Epithelial cell of esophagus (primary cell): Measurements from ENCODE around the gene NDUFS1.
"Not testable (repeated sequence)": the region's sequence is repeated elsewhere in the genome, so short reads cannot be mapped to it uniquely, and the experiment has no call there.

Source experiments
- DNase-seq: peaks from one replicate; pipeline ENCODE4 v3.0.0; 2010; ENCODE audit warnings: low read depth
- H3K4me3 ChIP-seq: 2 replicates; pipeline ENCODE4 v1.5.1; 2011; ENCODE audit warnings: mild to moderate bottlenecking, low read length, control low read depth
- CTCF ChIP-seq: IDR thresholded peaks from 2 replicates; pipeline ENCODE4 v1.5.1; 2011; ENCODE audit warnings: low read depth, mild to moderate bottlenecking, low read length, control low read depth, inconsistent platforms; ENCODE audit not compliant: insufficient read depth; ENCODE audit errors: missing control alignments

Gene NDUFS1

GRCh38 chr2:206115026-206115578, 44.1 kb downstream of the NDUFS1 start:
- peak; percentile 32 for DNase-seq
- TF ChIP-seq CTCF, result no peak
- H3K4me3 ChIP-seq, result no peak overlapping the region

GRCh38 chr2:206112846-206113547, 46.2 kb downstream of the NDUFS1 start:
- no peak for TF ChIP-seq CTCF
- DNase-seq, result peak; percentile 26
- no peak overlapping the region for H3K4me3 ChIP-seq

DNA sequence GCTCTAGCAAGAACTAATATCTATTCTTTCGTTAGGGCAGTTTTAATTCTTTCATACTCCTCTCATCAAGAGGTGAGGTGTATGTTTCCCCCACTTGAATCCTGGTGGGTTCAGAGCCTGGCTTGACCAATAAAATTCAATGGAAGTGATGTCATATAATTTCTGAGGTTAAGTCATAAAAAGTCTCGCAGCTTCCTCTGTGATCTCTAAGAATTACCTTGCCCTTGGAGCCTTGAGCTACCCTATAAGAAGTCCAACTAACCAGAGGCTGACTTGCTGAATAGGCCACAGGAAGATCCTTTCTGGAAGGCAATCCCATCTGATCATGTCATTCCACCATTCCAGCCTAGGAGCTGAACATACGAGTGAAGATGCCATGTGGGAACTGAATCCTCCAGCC, 47.1 kb downstream of the NDUFS1 start:
- no peak for TF ChIP-seq CTCF
- peak; percentile 3 for DNase-seq
- H3K4me3 ChIP-seq, result no peak overlapping the region

GRCh38 chr2:206108713-206109112, 50.5 kb downstream of the NDUFS1 start:
- no peak for TF ChIP-seq CTCF
- no peak for DNase-seq
- H3K4me3 ChIP-seq, result no peak overlapping the region

- no peak overlapping the region for H3K4me3 ChIP-seq
- no peak for DNase-seq
- TF ChIP-seq CTCF, result no peak
These were observed 53.7 kb downstream of the NDUFS1 start for GRCh38 chr2:206105541-206105940.

- DNase-seq, result no peak
- H3K4me3 ChIP-seq, result no peak overlapping the region
- no peak for TF ChIP-seq CTCF
These were observed 54.2 kb downstream of the NDUFS1 start for GRCh38 chr2:206105038-206105437.

DNA sequence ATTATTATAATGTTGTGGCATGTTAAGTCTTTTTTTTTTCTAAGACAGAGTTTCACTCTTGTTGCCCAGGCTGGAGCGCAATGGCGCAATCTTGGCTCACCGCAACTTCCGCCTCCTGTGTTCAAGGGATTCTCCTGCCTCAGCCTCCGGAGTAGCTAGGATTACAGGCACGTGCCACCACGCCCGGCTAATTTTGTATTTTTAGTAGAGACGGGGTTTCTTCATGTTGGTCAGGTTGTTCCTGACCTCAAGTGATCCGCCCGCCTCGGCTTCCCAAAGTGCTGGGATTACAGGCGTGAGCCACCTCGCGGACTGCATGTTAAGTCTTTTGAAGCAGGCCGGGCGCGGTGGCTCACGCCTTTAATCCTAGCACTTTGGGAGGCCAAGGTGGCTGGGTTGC, 60.4 kb downstream of the NDUFS1 start:
- not testable (repeated sequence) for H3K4me3 ChIP-seq, DNase-seq
